ENCODE data around the gene WBP1L.

The WBP1L gene

GRCh38 chr10:102781090-102781920 is 37.6 kb downstream of the WBP1L start:
- DNase-seq: no peak

GRCh38 chr10:102781921-102782557 is 38.3 kb downstream of the WBP1L start:
- DNase-seq: no peak

GRCh38 chr10:102782673-102783551 is 39.2 kb downstream of the WBP1L start:
- no peak for DNase-seq

GRCh38 chr10:102783568-102783967 is 39.8 kb downstream of the WBP1L start:
- no peak for DNase-seq

- DNase-seq: no peak
Measured at GRCh38 chr10:102785818-102786217, 42.1 kb downstream of the WBP1L start.

GRCh38 chr10:102791754-102792395 is 48.1 kb downstream of the WBP1L start:
- no peak for DNase-seq

GRCh38 chr10:102795453-102796406 is 52.0 kb downstream of the WBP1L start:
- DNase-seq: no peak

- DNase-seq: peak; percentile 32
Measured at GRCh38 chr10:102796407-102797176, 52.8 kb downstream of the WBP1L start.

GRCh38 chr10:102799691-102800471 is 56.1 kb downstream of the WBP1L start:
- no peak for DNase-seq

- no peak for DNase-seq
Measured at GRCh38 chr10:102800611-102801335, 57.0 kb downstream of the WBP1L start.

GRCh38 chr10:102801496-102801895 is 57.7 kb downstream of the WBP1L start:
- no peak for DNase-seq

- DNase-seq: no peak
Measured at GRCh38 chr10:102801978-102802377, 58.2 kb downstream of the WBP1L start.

GRCh38 chr10:102802920-102803534 is 59.3 kb downstream of the WBP1L start:
- no peak for DNase-seq

GRCh38 chr10:102804382-102805055 is 60.8 kb downstream of the WBP1L start:
- no peak for DNase-seq

- DNase-seq: no peak
Measured at GRCh38 chr10:102808380-102808779, 64.6 kb downstream of the WBP1L start.

- no peak for DNase-seq
Measured at GRCh38 chr10:102811346-102811745, 67.6 kb downstream of the WBP1L start.

GRCh38 chr10:102812231-102812876 is 68.6 kb downstream of the WBP1L start:
- DNase-seq: no peak

Measured in activated CD4-positive, alpha-beta T cell treated with anti-CD3 and anti-CD28 coated beads for 1 hour (primary cell).